EH (cell line): Measurements from ENCODE around the gene AGAP5.

Experiments
- DNase-seq: peaks from one replicate; pipeline ENCODE4 v3.0.0-alpha.2; 2015; ENCODE audit warnings: low read depth

The AGAP5 gene

GRCh38 chr10:73625884-73626752 is 71.8 kb downstream of the AGAP5 start:
- DNase-seq = peak; percentile 98

- peak; percentile 42 for DNase-seq
These were observed 72.7 kb downstream of the AGAP5 start for GRCh38 chr10:73625004-73625883.
